ENCODE data around the gene ALKBH7. TPM values are rescaled to one million over a fixed set of nuclear protein-coding genes. Genes with fewer than 3 reads are reported as not detected.
"Not testable (repeated sequence)": the region's sequence is repeated elsewhere in the genome, so short reads cannot be mapped to it uniquely, and the experiment has no call there.

Gene ALKBH7
- total RNA-seq, 1 experiment from 2014 or later = 81.1 TPM

DNA sequence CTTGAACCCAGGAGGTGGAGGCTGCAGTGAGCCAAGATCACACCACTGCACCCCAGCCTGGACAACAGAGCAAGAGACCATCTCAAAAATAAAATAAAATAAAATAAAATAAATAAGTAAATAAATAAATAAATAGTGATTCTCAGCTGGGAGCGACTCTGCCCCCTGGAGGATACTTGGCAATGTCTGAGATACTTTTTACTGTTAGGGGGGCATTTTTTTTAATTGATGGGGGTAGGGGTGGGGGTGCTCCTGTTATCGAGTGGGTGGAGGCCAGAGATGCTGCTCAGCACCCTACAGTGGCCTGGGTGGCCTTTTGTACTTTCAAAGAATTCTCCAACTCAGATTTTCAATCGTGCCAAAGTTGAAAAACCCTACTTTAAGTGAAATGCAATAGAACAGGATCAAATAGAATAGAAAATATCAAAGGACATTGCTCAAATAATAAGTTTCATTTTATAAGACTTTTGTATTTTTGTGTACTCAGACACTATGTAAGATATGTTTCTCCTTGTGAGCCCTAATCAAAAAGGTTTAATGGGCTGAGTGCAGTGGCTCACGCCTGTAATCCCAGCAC, 18.4 kb upstream of the ALKBH7 start:
- ChIA-PET CTCF (interaction anchor here (0.5 to 1.1 kb wide), 8 partner anchors 29 to 436 kb away, joined by 3 to 7 read pairs (median 4); no protein-coding TSS in a partner anchor), POLR2A (ENCODE audit: unreplicated experiment) (no interaction called here)
- no peaks in the 10 kb centered on the region for H3K9me3 ChIP-seq (ENCODE audit: low read length)
- no peak for ATAC-seq
- H3K4me3 ChIP-seq (ENCODE audit: low read length) = no peak overlapping the region
- intact Hi-C loops (cut with micrococcal nuclease) = loop anchor here (1.0 to 2.0 kb wide), 4 partner anchors 135 to 305 kb away; no protein-coding TSS in a partner anchor
- H3K36me3 ChIP-seq (ENCODE audit: low read depth, low read length) = no peaks in the 10 kb centered on the region
- H3F3A ChIP-seq (ENCODE audit: low read length, unreplicated experiment) = no peaks in the 10 kb centered on the region
- H2AFZ ChIP-seq (ENCODE audit: low read length) = no peak overlapping the region
- H3K27me3 ChIP-seq (ENCODE audit: low read length) = no peaks in the 10 kb centered on the region
- H3K9me2 ChIP-seq (replicated peaks; ENCODE audit: low read length) = no peaks in the 10 kb centered on the region
- no peak overlapping the region for H3K4me2 ChIP-seq (ENCODE audit: low read length)
- no TSS peak for BruUV-seq (replicated peaks)
- no peak overlapping the region for H3K27ac ChIP-seq (ENCODE audit: low read length)
- no peaks in the 10 kb centered on the region for H4K20me1 ChIP-seq (ENCODE audit: low read length)
- DNase-seq = peak; percentile 36
- peaks cover 11% of the 10 kb centered on the region; the same call in 1 of the 2 replicates for H3K4me1 ChIP-seq (ENCODE audit: insufficient read depth, low read length)
- TF ChIP-seq, protein P1, sequence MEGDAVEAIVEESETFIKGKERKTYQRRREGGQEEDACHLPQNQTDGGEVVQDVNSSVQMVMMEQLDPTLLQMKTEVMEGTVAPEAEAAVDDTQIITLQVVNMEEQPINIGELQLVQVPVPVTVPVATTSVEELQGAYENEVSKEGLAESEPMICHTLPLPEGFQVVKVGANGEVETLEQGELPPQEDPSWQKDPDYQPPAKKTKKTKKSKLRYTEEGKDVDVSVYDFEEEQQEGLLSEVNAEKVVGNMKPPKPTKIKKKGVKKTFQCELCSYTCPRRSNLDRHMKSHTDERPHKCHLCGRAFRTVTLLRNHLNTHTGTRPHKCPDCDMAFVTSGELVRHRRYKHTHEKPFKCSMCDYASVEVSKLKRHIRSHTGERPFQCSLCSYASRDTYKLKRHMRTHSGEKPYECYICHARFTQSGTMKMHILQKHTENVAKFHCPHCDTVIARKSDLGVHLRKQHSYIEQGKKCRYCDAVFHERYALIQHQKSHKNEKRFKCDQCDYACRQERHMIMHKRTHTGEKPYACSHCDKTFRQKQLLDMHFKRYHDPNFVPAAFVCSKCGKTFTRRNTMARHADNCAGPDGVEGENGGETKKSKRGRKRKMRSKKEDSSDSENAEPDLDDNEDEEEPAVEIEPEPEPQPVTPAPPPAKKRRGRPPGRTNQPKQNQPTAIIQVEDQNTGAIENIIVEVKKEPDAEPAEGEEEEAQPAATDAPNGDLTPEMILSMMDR (conservative IDR thresholded peaks at IDR 0.05; ENCODE audit: low read depth, low read length) = peak; percentile 61
- TF ChIP-seq EZH2phosphoT487 (IDR thresholded peaks at IDR 0.05; ENCODE audit: borderline replicate concordance, low read length) (no peak), EZH2 (IDR thresholded peaks at IDR 0.05; ENCODE audit: low read length, unreplicated experiment) (no peak)
- H3K79me2 ChIP-seq (ENCODE audit: low read length) = no peaks in the 10 kb centered on the region
- no peak overlapping the region for H3K9ac ChIP-seq (ENCODE audit: low read length)

DNA sequence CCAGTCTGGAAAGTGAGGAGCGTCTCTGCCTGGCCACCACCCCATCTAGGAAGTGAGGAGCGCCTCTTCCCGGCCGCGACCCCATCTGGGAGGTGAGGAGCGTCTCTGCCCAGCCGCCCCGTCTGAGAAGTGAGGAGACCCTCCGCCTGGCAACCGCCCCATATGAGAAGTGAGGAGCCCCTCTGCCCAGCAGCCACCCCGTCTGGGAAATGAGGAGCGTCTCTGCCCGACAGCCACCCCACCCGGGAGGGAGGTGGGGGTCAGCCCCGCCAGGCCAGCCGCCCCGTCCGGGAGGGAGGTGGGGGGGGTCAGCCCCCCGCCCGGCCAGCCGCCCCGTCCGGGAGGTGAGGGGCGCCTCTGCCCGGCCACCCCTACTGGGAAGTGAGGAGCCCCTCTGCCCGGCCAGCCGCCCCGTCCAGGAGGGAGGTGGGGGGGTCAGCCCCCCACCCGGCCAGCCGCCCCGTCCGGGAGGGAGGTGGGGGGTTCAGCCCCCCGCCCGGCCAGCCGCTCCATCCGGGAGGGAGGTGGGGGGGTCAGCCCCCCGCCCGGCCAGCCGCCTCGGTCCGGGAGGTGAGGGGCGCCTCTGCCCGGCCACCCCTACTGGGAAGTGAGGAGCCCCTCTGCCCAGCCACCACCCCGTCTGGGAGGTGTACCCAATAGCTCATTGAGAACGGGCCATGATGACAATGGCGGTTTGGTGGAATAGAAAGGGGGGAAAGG, 17.1 kb upstream of the ALKBH7 start:
- H3K27ac ChIP-seq (ENCODE audit: low read length); CTCF ChIA-PET; H3K9ac ChIP-seq (ENCODE audit: low read length); ATAC-seq; H3K36me3 ChIP-seq (ENCODE audit: low read depth, low read length); H4K20me1 ChIP-seq (ENCODE audit: low read length); H3K27me3 ChIP-seq (ENCODE audit: low read length); H3K9me2 ChIP-seq (replicated peaks; ENCODE audit: low read length); H3F3A ChIP-seq (ENCODE audit: low read length, unreplicated experiment); DNase-seq; H3K4me2 ChIP-seq (ENCODE audit: low read length); H3K79me2 ChIP-seq (ENCODE audit: low read length); POLR2A ChIA-PET (ENCODE audit: unreplicated experiment); H2AFZ ChIP-seq (ENCODE audit: low read length); BruUV-seq (replicated peaks); H3K9me3 ChIP-seq (ENCODE audit: low read length); H3K4me3 ChIP-seq (ENCODE audit: low read length): not testable (repeated sequence)
- intact Hi-C loops (cut with micrococcal nuclease) = loop anchor here (2.0 kb wide), 3 partner anchors 137 to 307 kb away; no protein-coding TSS in a partner anchor
- peaks cover 11% of the 10 kb centered on the region; the same call in 1 of the 2 replicates for H3K4me1 ChIP-seq (ENCODE audit: insufficient read depth, low read length)

GRCh38 chr19:6357174-6357573, 15.4 kb upstream of the ALKBH7 start:
- intact Hi-C loops (cut with micrococcal nuclease) = no loop called here
- no peaks in the 10 kb centered on the region for H3K36me3 ChIP-seq (ENCODE audit: low read depth, low read length)
- no peaks in the 10 kb centered on the region for H3F3A ChIP-seq (ENCODE audit: low read length, unreplicated experiment)
- peaks cover 6% of the 10 kb centered on the region for H3K79me2 ChIP-seq (ENCODE audit: low read length)
- H3K4me1 ChIP-seq (ENCODE audit: insufficient read depth, low read length) = peaks cover 13% of the 10 kb centered on the region
- CTCF ChIA-PET = interaction anchor here (0.8 kb wide), 1 partner anchor 231 kb away, joined by 4 read pairs; no protein-coding TSS in a partner anchor
- no peak overlapping the region for H3K9ac ChIP-seq (ENCODE audit: low read length)
- TF ChIP-seq EZH2phosphoT487 (IDR thresholded peaks at IDR 0.05; ENCODE audit: borderline replicate concordance, low read length) = no peak
- no peak for TF ChIP-seq EZH2 (IDR thresholded peaks at IDR 0.05; ENCODE audit: low read length, unreplicated experiment)
- TF ChIP-seq, protein P1 (conservative IDR thresholded peaks at IDR 0.05; ENCODE audit: low read depth, low read length) = no peak
- no peaks in the 10 kb centered on the region for H3K9me2 ChIP-seq (replicated peaks; ENCODE audit: low read length)
- no peak overlapping the region for H3K4me3 ChIP-seq (ENCODE audit: low read length)
- H2AFZ ChIP-seq (ENCODE audit: low read length) = no peak overlapping the region
- ATAC-seq = no peak
- H3K4me2 ChIP-seq (ENCODE audit: low read length) = no peak overlapping the region
- H3K27me3 ChIP-seq (ENCODE audit: low read length) = no peaks in the 10 kb centered on the region
- H3K27ac ChIP-seq (ENCODE audit: low read length) = no peak overlapping the region
- no peaks in the 10 kb centered on the region for H4K20me1 ChIP-seq (ENCODE audit: low read length)
- no TSS peak for BruUV-seq (replicated peaks)
- DNase-seq = no peak
- POLR2A ChIA-PET (ENCODE audit: unreplicated experiment) = no interaction called here
- H3K9me3 ChIP-seq (ENCODE audit: low read length) = no peaks in the 10 kb centered on the region

Data from PC-3 (cell line).